GM20000 (cell line): ENCODE results near the gene UBQLNL.

Experiments
- DNase-seq: peaks from one replicate; pipeline ENCODE4 v3.0.0; 2012; ENCODE audit warnings: low spot score
- TF ChIP-seq, protein P1 (sequence below): IDR thresholded peaks from 2 replicates; pipeline ENCODE4 v1.5.1; 2012; ENCODE audit warnings: mild to moderate bottlenecking, control low read depth; ENCODE audit errors: extremely low read depth, missing control alignments

UBQLNL gene

DNA sequence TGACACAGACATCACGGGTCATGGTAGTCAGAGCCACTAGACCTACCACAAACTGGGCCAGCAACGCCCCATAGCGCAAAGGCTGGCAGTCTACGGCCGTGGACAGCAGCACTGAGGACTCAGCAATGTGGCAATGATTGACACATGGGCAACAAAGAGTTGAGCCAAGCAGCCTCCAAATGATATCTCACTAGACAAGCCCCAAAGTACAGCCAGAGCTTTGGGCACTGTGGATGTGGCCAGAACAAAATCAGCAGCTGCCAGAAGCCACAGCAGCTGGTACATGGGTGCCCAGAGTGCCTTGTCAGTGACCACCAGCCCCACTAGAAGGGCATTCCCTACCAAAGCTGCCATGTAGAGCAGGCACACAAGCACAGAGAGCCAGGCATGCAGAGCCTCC lies 11.2 kb upstream of the UBQLNL start:
- no peak for DNase-seq
- TF ChIP-seq, protein P1, sequence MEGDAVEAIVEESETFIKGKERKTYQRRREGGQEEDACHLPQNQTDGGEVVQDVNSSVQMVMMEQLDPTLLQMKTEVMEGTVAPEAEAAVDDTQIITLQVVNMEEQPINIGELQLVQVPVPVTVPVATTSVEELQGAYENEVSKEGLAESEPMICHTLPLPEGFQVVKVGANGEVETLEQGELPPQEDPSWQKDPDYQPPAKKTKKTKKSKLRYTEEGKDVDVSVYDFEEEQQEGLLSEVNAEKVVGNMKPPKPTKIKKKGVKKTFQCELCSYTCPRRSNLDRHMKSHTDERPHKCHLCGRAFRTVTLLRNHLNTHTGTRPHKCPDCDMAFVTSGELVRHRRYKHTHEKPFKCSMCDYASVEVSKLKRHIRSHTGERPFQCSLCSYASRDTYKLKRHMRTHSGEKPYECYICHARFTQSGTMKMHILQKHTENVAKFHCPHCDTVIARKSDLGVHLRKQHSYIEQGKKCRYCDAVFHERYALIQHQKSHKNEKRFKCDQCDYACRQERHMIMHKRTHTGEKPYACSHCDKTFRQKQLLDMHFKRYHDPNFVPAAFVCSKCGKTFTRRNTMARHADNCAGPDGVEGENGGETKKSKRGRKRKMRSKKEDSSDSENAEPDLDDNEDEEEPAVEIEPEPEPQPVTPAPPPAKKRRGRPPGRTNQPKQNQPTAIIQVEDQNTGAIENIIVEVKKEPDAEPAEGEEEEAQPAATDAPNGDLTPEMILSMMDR = no peak

DNA sequence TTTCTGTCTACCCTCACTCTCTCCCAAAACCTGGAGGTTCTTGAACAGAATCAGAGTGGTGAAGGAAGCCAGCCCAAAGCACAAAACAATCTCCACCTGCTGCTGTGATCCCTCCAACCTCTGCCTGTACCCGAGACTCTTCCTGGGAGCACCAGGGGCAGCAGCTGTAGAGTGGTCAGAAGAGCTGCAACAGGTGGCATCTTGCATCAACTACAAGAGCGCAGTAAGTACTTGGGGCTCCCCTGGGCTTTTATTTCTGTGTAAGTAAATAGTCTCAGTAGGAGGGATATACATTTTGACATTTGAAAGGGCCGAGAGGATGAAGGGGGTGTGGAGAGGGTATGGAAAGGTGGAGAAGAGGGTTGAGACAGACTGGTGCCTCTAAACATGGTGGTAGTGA lies 8.3 kb upstream of the UBQLNL start:
- no peak for DNase-seq
- TF ChIP-seq, protein P1 = no peak

DNA sequence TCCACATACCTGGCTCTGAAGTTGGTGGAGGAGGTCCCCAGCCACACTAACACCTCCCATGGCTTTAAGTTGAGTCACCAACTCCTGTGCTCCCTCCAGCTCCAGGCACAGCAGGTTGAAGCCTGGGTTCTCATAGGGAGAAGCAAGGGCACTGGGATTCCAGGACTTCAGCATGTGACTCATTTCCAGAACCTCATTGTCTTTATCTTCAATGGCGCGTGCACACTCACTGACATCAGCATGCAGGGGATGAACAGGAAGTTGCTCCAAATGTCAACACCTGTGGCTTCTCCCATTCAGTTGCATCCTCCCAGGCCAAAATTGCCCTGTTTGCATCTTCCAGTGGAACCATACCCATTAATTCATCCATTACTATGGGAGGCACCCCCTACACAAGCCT lies 5.8 kb upstream of the UBQLNL start:
- TF ChIP-seq, protein P1 = no peak
- DNase-seq = no peak

DNA sequence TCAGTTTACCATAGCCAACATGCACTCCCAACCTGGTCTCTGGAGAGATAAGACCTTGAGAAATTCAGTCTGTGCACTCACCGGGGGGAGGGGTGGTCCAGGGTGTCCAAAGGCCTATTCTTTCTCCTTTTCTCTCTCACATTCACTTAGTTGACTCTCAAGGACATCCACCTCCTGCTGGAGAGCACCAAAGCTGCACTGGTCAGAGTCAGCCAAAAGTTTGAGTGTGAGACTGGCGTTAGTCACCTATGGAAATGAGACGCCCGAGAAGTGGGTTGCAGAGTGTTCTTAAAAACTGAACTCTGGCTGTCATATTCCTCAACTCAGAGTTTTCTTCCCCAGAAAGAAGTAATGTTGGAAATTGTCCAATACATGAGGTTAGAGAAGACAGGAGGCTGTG lies 5.0 kb upstream of the UBQLNL start:
- TF ChIP-seq, protein P1 = no peak
- DNase-seq = no peak

DNA sequence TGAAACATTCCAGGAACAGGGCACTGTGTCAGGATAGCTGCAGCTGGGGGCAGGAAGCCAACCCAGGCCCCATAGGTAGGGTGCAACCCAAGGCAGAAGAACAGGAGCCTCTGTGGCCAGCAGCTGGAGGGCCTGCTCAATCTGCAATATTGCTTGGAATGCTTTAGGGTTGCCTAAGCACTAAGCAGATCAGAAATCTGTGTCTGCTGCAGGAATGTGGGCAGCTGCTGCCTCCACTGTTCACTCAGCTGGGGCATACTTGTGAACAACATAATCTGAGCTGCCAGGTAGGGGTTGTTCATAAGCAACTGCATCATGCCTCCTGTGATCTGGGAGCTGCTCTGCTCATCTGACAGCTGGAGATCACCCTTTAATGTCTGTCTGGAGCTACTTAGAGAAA lies 1.7 kb downstream of the UBQLNL start:
- TF ChIP-seq, protein P1 = no peak
- DNase-seq = no peak

DNA sequence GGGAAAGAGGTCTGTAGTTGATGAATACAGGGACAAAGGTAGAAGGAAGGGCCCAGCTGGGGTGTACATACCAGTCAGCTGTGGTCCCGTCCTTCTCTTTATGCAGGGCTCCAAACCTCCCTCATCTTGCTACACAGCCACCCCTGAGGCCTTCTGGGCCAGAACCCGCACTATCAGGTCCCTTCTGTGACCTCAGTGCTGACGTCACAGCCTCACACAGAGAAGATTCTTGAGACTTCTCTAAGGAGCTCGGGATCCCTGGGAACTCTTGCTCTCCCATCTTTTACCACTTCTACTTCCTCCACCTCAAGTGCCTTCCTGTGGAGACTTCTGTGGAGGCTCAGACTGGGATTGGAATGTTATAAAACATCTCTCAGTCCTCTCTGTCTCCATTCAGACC lies 6.7 kb downstream of the UBQLNL start, which contains the start of gene UBQLN3:
TSS of gene UBQLN3 (minus strand) at position 155 of the 400 bp plus-strand sequence. CDS start 399 bp downstream, outside the sequence.
- DNase-seq = no peak
- TF ChIP-seq, protein P1 = no peak

DNA sequence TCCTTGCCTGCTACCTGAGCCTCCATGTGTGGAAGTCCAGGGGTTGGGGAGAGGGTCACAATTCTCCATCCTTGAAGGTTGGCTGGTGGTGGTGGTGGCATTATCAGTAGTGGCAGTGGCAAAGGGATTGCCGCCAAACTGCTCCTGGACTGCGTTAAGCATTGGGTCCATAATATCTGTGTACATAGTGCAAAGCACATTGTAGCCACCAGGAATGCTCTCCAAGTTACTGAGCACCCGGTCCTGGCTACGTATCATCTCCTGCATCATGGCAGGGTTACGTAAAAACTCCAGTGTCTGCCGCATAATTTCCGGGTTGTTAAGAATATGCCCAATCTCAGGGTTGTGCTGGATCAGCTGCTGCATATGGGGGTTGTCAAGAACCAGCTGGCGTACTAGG lies 7.9 kb downstream of the UBQLNL start:
- DNase-seq = no peak
- TF ChIP-seq, protein P1 = no peak
